K562 treated with DMSO at 1 percent for 48 hours (cell line): ENCODE data around the gene EPHA1. TPM values are rescaled to one million over a fixed set of nuclear protein-coding genes. Genes with fewer than 3 reads are reported as not detected.

ENCODE experiments used
- total RNA-seq: library from RNA; unstranded; fragments of 300-600 nt; gene quantifications from 2 replicates; pipeline ENCODE4 v1.2.3, GENCODE V29; 2022; ENCODE audit warnings: low replicate concordance; ENCODE audit errors: extremely low read depth

The EPHA1 gene
- total RNA-seq: not detected in 2 replicates

GRCh38 chr7:143408686-143409561 is at the start of gene EPHA1:
TSS of gene EPHA1 (minus strand) at chr7:143408856. CDS start at chr7:143408805, 51 bp downstream.

DNA sequence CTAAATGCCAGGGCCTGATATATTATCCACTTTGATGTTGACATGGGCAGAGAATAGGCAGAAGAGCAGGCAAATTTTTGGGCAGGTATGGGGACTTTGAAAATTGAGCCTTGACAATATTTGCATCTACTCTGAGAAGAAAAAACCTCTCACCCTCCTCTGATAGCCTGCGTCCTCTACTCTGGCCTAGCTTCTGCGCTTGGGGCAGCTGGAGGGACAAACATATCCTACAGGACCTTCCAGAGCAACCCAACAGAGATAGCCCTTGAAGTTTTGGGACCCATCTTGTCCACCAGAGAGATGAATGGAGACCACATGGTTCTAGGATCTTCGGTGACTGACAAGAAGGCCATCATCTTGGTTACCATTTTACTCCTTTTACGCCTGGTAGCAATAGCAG is 34.5 kb upstream of the EPHA1 start, which contains the start of gene TAS2R60:
Gene TAS2R60, plus strand, starts transcription at position 301 of the 400 bp plus-strand sequence. Its CDS starts 0 bp downstream, at position 301.

GRCh38 chr7:143380646-143381426 is 27.8 kb downstream of the EPHA1 start, which contains the start of gene ZYX:
TSS of gene ZYX (plus strand) at chr7:143381345. CDS start at chr7:143381572, 227 bp downstream.

DNA sequence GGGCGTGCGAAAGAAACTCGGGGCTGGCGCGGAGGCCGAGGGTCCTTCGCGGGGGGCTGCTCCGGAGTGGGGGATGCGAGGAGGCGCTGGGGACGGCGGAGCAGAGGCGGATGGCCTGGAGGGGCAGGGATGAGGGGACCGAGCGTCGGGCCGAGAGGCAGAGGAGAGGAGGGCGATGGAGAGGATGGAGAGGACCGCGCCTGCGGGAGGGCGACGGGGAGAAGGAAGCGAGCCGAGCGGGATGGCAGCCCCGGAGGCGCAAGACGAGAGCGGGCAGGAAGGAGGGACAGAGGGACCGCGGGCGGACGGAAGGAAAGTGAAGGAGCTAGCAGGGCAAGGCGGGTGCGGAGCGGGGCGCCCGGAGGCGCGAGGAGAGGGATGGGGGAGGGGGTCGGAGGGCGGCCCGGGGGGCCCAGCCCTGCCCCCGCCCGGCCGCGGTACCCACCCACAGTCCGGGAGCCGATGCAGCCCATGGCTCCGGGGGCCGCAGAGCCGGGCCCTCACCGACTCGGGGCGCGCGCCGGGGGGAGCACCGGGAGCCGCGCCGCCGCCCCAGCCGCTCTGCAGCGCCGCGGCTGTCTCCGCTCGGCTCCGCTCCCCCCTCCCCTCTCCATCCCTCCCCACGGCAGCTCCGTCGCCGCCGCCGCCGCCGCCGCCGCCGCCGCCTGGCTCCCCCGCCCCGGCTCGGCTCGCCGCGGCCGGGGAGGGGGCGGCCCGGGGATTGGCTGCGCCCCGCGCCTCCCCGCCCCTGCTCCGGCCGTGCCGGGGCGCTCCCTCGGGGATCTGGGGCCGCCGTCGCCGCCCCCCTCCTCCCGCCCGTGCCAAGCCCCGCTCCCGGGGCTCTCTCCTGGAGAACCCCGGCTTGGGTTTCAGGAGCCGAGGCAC is 46.3 kb downstream of the EPHA1 start, which contains the start of gene FAM131B:
Gene FAM131B, minus strand, starts transcription at position 583 of the 885 bp plus-strand sequence. Its CDS starts 110 bp downstream, at position 473.

Other genes starting within 250 kb of the EPHA1 start
- not detected in 2 replicates for gene TAS2R39, start 225.4 kb downstream of the EPHA1 start, total RNA-seq
- not detected in 2 replicates for gene TAS2R40, start 186.8 kb downstream of the EPHA1 start, total RNA-seq
- 397 TPM in 1 of 2 replicates, not detected in the other for gene GSTK1, start 145.4 kb downstream of the EPHA1 start, total RNA-seq
- gene TMEM139, start 123.9 kb downstream of the EPHA1 start, total RNA-seq: not detected in 2 replicates
- gene CASP2, start 120.5 kb downstream of the EPHA1 start, total RNA-seq: not detected in 2 replicates
- gene CLCN1, start 92.7 kb downstream of the EPHA1 start, total RNA-seq: not detected in 2 replicates
- not detected in 2 replicates for gene FAM131B, start 46.1 kb downstream of the EPHA1 start, total RNA-seq
- not detected in 2 replicates for gene ZYX, start 27.5 kb downstream of the EPHA1 start, total RNA-seq
- gene TAS2R60, start 34.6 kb upstream of the EPHA1 start, total RNA-seq: not detected in 2 replicates
- not detected in 2 replicates for gene TAS2R41, start 69.0 kb upstream of the EPHA1 start, total RNA-seq
- not detected in 2 replicates for gene CTAGE15, start 162.9 kb upstream of the EPHA1 start, total RNA-seq
- gene TCAF2, start 212.1 kb upstream of the EPHA1 start, total RNA-seq: not detected in 2 replicates